TTC549 (cell line): ENCODE results near the gene PTPRN2.
"Not testable (repeated sequence)": the region's sequence is repeated elsewhere in the genome, so short reads cannot be mapped to it uniquely, and the experiment has no call there.

Experiments used
- FAIRE-seq: peaks from 2 replicates; lab custom pipeline; 2012; peaks lifted over from hg19 to GRCh38; lab: Jason Lieb, UNC

The PTPRN2 gene

DNA sequence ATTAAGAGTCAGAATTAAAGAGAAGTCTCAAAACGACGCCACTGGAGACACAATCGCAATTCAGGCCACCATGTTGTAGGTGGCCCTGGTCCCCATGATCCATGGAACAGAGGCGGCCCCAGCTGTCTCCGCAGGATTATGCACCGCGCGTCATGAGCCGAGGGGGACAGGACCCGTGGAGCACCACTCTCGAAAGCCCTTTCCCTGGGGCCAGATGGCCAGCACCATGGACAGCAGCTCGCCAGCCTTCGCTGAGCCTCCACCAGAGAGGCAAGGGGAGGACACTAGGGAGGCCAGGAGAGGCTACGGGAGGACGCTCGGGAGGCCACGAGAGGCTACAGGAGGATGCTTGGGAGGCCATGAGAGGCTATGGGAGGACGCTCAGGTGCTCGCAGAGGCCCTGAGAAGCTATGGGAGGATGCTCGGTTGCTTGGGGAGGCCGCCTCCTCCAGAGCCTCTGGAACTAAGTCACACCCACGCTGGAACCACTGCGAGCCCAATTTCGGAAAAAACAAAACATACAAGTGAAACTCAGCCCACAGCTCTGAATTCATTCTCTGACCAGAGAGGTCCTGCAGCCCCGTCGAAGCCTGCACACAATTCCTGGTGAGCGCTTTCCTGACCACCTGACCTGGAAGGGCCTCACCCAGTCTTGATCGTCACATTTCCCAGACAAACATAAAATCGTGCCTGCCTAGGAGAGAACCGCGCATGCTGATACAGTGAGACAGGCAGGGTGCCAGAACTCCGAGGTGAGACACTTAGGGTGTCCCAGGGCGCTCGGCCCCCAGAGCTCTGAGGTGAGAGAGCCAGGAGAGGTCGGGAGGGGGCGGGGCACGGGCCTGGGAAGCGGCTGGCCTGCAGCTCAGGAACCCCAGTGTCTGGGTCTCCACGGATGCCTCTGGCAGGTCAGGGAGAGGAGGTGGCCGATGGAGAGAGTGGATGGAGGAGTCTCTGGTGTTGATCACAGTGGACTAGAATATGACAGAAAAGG lies 224.4 kb downstream of the PTPRN2 start:
- no peak for FAIRE-seq

DNA sequence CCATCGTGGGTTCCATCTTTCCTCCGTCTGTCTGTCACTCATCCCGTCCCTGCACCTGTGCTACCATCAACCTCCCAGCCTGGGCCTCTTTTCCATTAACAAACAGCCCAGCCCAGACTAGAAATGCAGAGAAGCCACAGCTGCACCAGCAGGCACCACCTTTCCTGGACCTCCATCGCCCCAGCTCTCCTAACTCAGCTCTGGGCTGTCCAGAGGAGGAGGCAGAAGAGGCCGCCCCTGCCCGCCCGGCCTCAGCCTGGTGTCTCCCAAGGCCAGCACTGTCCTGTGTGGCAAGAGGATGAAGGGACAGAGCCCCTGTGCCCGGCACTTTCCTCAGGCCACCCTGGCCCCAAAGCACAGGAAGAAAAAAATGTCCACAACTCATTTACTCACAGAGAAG lies 225.6 kb downstream of the PTPRN2 start:
- FAIRE-seq, result no peak

DNA sequence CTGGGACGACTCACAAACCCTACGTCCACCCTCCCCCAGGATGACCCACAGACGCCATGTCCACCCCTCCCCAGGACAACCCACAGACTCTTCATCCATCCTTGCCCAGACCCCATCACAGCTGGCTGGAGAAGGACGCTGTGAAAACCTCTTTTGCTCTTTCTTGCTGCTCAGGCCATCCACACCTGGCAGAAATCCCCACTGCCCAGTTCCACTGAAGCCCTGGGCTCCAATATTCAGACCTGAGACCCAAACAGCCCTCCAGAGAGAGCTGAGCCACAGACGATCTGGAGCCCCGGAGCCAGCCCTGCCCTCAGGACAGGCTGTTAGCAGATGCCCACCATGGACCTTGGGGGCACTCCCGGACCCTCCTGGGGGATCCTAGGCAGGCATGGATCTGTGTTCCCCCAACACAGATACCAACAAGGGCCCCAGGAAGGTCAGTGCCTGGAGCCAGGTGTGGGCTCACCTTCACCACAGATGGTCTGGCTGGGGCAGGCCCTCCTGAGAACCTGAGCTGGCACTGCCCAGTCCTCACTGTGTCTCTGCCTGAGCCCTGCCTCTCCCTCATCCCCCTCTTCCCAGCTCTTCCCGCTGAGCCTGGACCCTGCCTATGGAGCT lies 226.2 kb downstream of the PTPRN2 start:
- no peak for FAIRE-seq

DNA sequence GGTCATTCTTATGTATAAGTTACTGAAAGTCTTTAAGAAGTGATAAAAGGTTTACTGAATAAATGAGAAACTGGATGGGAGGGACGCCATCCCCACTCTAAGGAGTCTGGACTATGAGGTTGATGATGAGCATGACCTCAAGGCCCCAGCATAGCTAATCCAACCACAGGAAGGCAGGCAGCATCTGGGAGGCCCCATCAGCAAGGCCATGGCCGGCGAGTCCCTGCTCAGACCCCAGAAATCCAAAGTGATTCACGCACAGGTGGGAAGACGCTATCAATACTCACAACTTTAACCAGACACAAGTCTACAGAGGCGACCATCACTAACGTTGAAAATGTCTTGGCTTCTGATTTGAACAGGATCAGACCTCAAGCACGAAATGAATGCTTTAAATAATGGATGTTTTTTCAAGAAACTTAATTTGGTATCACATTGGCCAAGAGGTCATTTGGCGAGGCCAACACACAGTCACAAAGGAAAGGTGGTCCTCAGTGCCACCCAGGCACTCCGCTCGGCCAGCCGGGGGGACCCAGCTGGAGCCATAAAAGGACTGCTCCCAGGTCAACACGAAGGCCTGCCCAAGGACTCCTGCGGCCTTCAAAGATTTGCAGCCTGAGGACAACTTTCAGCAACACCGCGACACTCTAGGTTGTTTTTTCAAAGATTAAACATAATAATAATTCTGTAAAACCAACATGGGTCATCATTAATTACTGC lies 228.5 kb downstream of the PTPRN2 start:
- no peak for FAIRE-seq

DNA sequence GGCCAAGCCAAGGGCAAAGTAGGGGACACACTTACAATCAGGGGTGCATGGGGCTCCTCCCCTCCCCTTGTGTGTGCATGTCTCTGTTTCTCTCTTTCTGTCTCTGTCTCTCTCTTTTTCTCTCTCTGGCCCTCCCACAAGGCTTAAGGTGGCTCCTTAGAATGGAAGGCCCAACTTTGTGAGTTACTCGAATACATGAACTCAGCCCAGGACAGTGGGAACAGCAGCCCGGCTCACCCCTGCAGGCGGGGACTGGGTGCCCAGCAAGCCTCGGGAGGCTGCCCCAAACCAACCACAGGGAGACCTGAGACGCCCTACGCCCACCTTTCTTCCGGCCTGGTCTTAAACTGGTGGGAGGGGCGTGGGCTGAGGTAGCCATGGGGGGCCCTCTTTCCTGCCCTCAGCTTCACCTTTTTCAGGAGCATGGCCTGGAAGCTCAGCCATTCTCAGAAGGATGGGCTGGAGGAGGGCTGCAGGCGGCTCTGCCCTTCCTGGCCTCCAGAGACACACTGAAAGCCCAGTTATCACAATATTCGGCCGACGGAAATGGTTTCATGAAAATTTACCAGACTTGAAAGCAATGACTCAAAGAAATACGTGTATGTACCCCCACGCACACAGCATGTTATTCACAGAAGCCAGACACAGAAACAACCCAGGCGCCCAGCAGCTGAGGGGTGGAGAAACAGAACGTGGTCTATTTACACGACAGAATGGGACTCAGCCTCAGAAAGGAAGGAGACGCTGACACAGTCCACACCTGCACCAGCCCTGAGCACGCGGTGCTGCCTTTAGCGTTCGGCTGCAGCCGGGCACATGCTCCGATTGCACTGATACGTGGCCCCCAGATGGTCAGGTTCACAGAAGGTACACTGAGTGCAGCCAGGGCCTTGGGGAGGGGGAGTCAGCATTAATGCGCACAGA lies 229.5 kb downstream of the PTPRN2 start:
- FAIRE-seq, result no peak

DNA sequence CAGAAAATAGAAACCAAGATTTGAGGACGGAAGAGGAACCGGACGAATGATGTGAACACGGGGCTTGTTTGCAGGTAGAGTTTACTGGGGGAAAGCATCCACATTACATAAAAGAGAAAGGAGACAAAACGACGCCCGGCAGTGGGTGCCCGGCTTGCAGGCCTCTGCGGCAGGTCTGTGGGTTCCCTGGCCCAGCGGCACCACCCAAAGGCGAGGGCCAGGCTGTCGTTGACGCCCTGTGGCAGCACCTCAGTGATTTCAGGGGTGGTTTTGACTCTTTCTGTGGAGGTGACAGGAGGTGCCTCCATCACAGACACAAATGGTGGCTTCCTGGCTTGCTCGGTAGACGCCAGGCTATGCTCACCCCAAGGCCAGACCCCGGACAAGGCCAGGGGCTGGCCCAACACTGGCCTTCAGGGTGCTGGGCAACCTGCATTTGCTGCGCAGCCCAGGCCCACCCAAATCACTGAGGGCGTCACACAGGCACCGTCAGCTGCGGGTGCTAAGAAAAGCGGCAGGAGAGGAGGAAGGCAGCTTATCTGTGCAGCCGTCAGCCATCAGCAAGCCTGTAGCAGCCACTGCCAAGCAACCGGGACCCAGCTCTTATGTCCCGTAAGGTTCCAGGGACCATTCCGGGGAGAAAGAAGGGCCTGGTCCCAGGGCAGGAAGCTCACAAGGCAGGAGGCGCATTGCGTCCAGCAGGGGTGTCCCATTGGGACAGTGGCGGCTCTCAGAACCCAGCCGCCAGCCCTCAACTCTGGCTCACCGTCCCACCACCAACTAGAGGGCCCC lies 230.3 kb downstream of the PTPRN2 start:
- no peak for FAIRE-seq

DNA sequence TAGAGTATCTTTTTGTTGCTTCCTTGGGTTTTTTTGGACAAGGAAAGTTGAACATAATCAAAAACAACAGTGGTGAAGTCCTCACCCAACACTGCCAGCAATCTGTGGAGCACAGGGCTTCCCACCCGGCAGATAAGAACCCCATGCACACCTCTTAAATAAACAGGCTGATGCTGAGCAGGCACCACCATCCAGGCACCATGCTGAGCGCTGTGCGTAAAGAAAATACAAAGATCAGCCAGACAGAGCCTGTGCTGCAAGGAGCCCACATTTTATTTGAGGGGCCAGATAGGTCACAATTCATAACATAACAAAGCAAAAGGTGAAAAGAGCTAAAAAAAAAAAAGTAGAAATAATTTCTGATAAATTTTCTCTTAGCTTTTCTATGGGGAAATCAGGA lies 231.2 kb downstream of the PTPRN2 start:
- FAIRE-seq, result no peak

DNA sequence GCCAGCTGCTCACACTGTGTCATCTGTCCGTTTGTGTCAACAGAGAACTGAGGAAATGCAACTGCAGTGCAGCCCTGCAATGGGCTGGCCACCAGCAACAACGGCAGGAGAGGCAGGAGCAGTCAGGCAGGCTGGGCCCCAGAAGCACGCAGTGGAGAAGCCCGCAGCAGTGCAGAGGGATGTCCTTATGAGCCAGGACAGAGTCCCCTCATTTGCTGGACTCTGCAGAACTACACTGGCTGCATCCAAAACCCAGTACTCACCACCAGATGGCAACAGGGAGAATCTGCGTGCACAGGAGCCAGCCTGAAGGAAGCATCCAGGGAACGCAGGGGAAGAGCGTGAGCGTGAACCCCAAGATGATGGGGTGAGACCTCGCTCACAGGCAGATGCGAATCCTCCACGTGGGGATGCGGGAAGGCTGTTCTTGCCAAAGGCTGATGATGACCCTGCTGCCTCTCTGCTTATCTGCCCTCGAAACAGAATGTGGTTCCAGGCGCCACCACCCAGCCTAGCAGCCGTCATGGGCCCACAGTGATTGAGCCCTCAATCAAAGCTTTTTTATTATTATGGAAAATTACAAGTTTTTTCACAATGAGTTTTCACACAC lies 232.1 kb downstream of the PTPRN2 start:
- FAIRE-seq, result no peak

DNA sequence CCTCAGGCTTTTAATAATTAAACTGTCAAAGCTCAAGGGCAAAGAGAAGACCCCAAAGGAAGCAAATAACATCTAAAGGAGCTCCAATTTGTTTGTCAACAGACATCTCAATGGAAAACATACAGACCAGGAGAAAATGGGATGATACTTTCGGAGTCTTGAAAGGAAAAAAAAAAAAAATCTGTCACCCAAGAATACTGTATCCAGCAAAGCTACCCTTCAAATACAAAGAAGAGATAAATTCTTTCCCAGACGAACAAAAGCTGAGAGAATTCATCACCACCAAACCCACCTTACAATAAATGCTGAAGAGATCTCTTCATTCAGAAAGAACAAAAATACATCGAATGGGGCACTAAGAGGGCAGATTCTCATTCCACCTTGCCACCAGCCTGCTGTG lies 232.8 kb downstream of the PTPRN2 start:
- no peak for FAIRE-seq

DNA sequence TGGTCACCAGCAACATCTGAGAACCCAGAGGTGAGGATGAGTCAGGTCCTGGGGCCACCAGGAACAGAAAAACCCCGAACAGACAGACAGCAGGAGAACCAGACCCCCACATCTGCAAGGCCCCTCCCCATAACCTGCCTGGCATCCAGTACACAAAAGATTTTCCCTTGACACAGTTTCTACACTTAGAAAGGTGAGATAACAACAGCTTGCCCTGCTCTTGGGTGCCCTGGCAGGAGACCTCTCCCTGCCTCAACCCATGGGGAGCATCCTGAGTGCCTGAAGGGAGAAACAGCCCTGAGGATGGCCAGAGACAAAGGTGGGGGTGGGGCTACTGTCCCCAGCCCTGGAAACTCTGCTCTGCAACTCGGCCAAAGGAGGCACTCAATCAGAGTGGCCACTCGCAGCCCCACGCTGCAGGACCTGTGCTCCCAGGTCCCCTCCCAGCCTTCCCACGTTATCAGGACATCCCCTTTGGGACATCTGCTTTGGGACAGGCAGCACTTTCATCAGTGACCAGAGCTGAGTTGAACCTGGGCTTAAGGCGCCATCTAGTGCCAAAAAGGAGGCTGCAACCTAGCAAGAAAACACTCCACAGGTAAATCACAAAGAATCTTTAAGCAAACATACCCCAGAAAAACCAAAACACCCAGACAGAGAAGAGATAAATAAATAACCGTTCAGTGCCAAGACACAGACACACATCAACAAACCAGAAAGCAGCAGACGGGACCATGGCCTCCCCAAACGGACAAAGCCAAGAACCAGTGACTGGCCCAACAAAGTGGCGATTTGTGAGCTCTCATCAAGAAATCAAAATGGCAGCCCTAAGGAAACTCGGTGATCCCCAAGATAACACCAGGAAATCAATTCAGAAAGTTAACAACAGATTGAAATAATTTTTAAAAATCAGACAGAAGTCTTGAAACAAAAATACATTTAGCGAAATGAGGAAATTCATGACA lies 233.7 kb downstream of the PTPRN2 start:
- no peak for FAIRE-seq

DNA sequence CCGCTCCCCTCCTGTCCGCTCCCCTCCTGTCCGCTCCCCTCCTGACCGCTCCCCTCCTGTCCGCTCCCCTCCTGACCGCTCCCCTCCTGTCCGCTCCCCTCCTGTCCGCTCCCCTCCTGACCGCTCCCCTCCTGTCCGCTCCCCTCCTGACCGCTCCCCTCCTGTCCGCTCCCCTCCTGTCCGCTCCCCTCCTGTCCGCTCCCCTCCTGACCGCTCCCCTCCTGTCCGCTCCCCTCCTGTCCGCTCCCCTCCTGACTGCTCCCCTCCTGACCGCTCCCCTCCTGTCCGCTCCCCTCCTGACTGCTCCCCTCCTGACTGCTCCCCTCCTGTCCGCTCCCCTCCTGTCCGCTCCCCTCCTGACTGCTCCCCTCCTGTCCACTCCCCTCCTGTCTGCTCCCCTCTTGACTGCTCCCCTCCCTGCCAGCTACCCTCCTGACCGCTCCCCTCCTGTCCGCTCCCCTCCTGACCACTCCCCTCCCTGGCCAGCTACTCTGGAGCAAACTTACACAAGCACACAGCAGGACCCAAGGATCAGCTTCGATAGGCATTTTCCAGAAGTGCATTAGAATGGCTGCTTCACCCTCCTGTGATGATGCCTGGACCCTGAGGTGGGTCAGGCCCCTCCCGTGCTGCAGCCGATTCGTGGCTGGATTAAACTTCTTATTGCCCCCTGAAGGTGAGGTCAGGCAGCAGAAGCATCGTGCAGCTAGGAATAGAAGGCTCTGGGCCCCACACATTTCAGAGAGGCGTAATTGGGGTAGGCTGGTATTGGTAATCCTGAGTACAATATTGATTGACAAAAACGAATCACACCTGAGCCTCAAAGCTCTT lies 235.5 kb downstream of the PTPRN2 start:
- not testable (repeated sequence) for FAIRE-seq

DNA sequence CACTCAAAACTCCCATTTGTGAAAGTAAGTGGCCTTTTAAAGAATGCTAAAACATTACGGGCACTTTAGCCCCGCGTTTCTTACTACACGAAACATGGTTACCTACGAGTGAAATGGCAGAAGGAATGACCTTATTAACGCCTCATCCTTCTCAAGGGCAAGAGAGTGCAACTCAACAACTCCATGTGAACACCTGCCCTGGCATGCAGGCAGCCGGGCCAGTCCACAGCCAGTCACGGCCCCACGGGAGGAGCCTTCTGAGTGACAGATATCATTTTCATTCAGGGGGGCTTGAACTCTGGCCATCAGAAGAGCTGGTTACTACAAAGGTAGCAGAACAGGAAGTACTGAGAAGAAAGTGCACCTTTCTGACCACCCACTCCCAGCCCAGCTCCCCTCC lies 236.1 kb downstream of the PTPRN2 start:
- no peak for FAIRE-seq

DNA sequence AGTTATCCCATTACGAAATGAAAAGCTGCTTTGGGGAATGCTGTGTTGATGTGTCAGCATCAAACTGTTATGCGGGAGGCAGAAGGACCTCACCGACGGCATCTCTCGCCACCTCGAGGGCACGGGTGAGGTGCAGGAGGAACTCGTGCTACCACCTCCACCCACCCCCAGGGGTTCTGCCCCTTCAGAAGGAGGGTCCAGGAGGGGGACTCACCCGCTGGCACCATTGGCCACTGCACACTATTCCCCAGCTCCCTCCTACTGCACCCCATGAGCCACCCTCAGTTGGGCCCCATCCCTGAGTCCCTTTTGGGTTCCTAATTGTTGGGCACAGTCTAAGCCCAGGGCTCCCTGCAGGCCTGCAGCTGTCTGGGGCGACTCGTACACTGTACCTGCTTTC lies 236.6 kb downstream of the PTPRN2 start:
- FAIRE-seq, result no peak

DNA sequence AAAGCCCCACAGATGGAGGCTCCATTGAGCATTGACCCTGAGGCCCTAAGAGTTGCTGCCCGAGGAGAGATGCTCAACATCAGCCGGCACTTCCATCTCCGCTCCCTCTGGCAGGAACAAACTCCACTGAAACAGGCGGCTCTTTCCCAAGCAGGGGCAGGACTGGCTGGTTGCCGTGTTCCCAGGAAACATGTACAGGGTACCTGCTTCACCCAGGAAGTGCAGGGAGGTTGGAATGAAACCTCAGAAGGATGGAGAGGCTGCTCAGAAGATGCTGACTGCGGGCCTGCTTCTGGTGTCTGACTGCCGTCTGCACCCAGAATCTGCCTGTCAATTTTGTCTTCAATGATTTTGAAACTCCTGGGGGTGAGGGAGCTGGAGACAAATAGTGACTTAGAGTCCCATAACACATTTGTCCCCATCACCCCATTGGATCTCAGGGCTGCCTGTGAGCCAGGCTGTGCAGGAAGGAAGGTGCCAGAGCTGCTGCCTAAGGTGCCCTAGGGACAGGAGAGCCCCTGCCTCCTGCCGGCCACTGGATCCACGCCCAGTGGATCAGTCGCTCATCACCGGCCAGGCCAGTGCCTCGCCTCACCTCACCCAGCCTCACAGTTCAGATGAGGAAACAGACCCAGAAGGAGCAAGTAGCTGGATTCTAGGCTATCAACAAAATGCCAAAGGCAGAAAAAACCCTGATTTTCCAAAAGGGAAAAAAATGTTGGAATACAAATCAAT lies 237.3 kb downstream of the PTPRN2 start:
- no peak for FAIRE-seq

DNA sequence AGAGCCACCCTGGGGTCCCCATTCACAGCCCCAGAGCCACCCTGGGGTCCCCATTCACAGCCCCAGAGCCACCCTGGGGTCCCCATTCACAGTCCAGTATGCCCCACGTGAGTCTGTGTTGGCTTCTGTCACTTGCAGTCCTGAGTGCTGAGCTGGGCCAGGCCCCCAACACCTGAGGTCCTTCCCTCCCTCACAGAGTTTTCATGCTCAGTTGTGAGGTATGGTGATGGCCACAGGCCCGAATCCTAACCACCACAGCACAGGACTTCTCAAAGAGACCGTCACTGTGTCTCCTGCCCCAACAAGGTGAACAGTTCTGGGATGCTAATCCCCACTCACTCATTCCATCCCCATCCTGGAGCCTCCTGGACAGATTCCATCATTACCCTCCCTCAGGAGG lies 239.2 kb downstream of the PTPRN2 start:
- FAIRE-seq, result no peak

DNA sequence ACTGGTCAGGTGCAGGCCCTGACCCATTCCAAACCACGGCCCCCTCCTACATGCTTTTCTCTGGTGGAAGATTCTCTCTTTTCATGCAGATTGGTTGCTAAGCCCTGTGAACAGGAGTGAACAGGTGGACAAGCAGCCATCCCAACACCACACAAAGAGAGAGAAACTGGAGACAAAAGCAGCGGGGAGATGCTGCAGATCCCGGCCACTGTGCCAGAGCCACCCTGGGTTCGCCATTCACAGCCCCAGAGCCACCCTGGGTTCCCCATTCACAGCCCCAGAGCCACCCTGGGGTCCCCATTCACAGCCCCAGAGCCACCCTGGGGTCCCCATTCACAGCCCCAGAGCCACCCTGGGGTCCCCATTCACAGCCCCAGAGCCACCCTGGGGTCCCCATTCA lies 239.6 kb downstream of the PTPRN2 start:
- not testable (repeated sequence) for FAIRE-seq

DNA sequence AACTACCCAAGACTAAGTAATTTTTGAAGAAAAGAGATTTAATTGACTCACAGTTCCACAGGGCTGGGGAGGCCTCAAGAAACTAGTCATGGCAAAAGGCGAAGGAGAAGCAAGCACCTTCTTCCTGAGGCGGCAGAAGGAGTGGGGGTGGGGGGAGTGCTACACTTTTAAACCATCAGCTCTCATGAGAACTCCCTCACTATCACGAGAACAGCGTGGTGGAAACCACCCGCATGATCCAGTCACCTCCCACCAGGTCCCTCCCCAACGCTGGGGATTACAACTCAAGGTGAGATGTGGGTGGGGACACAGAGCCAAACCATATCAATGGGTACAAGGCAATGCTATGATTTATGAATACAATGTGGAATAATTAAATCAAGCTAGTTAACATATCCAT lies 241.9 kb downstream of the PTPRN2 start:
- no peak for FAIRE-seq
